SW 1271 (cell line): Measurements from ENCODE around the gene DCLK1.
A peak's percentile ranks its signal among the peaks of the same experiment; 100 is the strongest.

Experiments
- DNase-seq, 2 experiments: peaks; one replicate each; lab custom pipeline; 2025; lab: John Stamatoyannopoulos, UW

DCLK1 gene

GRCh38 chr13:35784286-35784951 lies 346.8 kb downstream of the DCLK1 start:
- DNase-seq = no peak

GRCh38 chr13:35782793-35783192 lies 348.4 kb downstream of the DCLK1 start:
- DNase-seq = no peak

- no peak for DNase-seq
Measured at GRCh38 chr13:35781036-35782000, 349.9 kb downstream of the DCLK1 start.

GRCh38 chr13:35780613-35781012 lies 350.6 kb downstream of the DCLK1 start:
- no peak for DNase-seq

GRCh38 chr13:35771898-35772297 lies 359.3 kb downstream of the DCLK1 start:
- DNase-seq = peak; percentile 21 to 56

- no peak for DNase-seq
Measured at GRCh38 chr13:35770756-35771297, 360.4 kb downstream of the DCLK1 start.

- DNase-seq = no peak
Measured at GRCh38 chr13:35769812-35770211, 361.4 kb downstream of the DCLK1 start.

GRCh38 chr13:35768551-35768950 lies 362.6 kb downstream of the DCLK1 start:
- DNase-seq = no peak

- DNase-seq = no peak
Measured at GRCh38 chr13:35768073-35768472, 363.1 kb downstream of the DCLK1 start.

- no peak for DNase-seq
Measured at GRCh38 chr13:35767256-35767976, 363.8 kb downstream of the DCLK1 start.

GRCh38 chr13:35766663-35767062 lies 364.5 kb downstream of the DCLK1 start:
- no peak for DNase-seq

- DNase-seq = no peak
Measured at GRCh38 chr13:35765941-35766340, 365.2 kb downstream of the DCLK1 start.

GRCh38 chr13:35765366-35765765 lies 365.8 kb downstream of the DCLK1 start:
- no peak for DNase-seq

- DNase-seq = no peak
Measured at GRCh38 chr13:35764326-35765015, 366.7 kb downstream of the DCLK1 start.

GRCh38 chr13:35763782-35764123 lies 367.4 kb downstream of the DCLK1 start:
- no peak for DNase-seq

- DNase-seq = no peak
Measured at GRCh38 chr13:35763060-35763781, 368.0 kb downstream of the DCLK1 start.

GRCh38 chr13:35761440-35762252 lies 369.5 kb downstream of the DCLK1 start:
- DNase-seq = no peak

- no peak for DNase-seq
Measured at GRCh38 chr13:35760735-35761281, 370.4 kb downstream of the DCLK1 start.

GRCh38 chr13:35747594-35747993 lies 383.6 kb downstream of the DCLK1 start:
- no peak for DNase-seq
